ENCODE measurements around the gene CAD.

- TF ChIP-seq CTCF (IDR thresholded peaks at IDR 0.05; ENCODE audit: low read depth, low read length, missing input control) (no peak), SP1 (IDR thresholded peaks at IDR 0.05) (no peak), REST (IDR thresholded peaks at IDR 0.05) (no peak), TAF1 (conservative IDR thresholded peaks at IDR 0.05) (no peak), YY1 (IDR thresholded peaks at IDR 0.05) (no peak), JUND (IDR thresholded peaks at IDR 0.05) (no peak), GABPA (IDR thresholded peaks at IDR 0.05 in 1 of 2, conservative IDR thresholded peaks at IDR 0.05 in 1 of 2) (no peak), EGR1 (IDR thresholded peaks at IDR 0.05; ENCODE audit: low read depth in 2 of 2) (no peak), RAD21 (IDR thresholded peaks at IDR 0.05) (no peak)
Measured at GRCh38 chr2:27182346-27182745, 34.8 kb upstream of the CAD start.

All from liver (tissue), 3 donors.